NCI-H2029 treated with DMSO at 0.1 percent for 48 hours (cell line): ENCODE results near the gene LRP1.

ENCODE experiments used
- DNase-seq: peaks from one replicate; lab custom pipeline; 2025; lab: John Stamatoyannopoulos, UW

Gene LRP1

DNA sequence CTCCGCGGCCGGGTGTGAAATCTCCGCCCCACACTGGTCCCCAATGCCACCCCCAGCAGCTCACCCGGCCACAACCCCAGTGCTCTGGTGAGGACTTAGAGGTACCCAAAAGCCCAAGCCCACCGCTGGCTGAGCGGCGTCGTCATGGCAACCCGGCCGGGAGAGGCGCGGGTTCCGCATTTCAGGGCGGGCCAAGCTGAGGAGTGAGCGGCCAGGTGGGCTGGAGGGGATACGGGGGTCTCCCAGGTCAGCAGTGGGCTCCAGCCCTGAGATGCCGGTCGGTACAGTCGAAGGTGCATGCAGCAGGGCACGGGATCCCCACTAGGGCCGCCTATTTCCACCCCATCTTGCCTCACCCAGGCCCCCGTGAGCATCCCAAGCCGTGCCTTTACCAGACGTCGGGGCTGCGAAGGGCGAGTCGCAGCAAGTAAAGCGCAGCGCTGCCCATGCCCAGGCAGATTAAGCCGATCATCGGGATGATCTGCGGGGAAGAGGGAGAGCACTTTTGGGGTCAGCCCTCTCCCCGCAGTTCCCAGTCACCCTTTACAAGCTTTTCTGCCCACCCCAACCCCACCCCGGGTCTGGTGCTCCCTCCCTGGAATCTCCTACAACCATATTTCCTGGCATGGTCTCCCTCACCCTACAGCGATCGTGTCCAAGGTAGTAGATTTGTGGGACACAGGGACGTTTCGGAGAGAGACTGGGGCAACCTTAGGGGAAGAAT lies 108.1 kb downstream of the LRP1 start:
- DNase-seq, result no peak

DNA sequence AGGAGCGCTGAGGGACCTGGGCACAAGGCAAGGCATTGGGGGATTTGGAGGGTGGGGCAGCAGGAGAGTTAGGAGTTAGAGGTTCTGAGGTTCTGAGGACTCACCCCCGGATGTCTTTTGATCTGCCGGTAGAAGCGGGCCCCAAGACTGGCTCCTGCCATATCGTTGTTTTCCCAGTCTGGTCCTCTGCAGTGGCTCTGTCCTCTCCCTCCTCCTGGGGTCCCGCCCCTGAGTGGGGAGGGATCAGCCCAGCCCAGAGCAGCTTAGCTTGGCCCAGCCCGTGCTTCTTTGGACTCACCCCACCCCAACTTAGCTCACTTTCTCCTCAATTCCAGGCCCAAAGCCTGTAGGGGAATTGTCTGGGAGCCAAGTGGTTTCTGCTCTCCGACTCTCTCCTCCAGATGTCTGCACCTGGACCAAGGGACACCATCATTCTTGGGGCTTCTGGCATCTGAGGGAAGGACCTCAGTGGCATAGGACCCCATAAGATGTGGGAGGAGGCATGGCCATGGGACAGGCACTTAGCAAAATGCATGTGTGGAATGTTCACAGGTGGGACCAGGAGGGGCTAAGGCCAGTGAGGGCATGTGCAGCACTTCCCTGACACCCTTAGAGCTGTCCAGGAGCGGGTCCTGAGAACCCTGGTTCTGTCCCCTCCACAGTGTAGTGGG lies 108.8 kb downstream of the LRP1 start:
- no peak for DNase-seq

DNA sequence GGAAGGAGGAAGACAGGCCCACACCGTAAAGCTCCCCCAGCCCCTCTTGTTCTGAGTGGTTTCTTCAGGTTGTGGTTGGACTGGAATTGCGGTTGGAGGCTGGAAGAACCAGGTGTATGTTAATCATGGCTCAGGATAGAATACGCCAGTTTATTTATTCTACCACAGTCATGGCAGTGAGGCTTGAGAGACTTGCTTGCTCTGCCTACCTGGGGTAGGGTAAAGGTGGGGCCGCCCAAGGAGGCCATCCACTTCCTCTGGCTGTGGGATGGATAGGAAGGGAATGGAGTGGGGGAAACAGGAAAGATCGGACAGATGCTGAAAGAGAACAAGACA lies 109.3 kb downstream of the LRP1 start:
- DNase-seq, result peak; percentile 23

DNA sequence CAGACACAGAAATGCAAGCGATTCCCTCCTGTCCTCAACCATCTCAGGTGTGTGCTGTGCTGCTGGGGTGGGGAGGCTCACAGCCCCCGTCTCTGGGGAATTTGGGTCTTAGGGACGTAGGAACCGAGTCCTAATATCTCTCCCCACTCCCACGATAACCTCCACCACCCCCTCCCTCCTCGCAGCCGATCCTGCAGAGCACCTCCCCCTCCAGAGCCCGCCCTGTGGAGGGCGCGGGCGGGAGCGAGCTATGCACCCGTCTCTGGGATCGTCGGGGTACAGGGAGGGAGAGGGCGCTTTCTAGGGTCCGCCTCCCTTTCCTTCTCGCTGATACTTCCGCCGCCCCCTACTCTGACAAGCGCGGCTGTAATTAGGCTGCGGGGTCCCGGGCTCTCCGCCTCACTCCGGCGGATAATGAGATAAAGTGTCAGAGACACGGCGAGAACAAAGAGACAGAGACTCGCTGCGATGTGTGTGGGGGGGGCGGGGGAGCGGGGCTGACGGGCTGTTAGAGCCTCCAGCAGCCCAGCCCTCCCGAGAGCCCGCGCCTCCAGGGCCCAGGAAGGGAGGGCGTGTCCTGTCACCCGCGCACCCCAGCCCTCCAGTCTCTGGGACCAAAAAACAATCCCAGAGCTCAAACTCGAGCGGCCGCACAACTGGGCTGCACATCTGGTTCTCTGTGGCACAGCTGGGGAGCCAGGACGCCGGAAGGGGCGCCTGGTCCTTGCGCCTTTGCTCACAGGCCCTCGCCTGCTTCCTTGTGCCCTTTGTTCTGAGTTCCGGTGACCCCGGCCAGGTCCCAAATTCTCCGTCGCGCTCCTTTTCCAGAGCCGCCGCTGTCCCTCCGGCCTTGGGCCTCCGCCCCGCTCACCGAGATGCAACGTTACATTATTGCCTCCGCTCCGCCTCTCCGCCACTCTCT lies 109.9 kb downstream of the LRP1 start:
- DNase-seq, result no peak

DNA sequence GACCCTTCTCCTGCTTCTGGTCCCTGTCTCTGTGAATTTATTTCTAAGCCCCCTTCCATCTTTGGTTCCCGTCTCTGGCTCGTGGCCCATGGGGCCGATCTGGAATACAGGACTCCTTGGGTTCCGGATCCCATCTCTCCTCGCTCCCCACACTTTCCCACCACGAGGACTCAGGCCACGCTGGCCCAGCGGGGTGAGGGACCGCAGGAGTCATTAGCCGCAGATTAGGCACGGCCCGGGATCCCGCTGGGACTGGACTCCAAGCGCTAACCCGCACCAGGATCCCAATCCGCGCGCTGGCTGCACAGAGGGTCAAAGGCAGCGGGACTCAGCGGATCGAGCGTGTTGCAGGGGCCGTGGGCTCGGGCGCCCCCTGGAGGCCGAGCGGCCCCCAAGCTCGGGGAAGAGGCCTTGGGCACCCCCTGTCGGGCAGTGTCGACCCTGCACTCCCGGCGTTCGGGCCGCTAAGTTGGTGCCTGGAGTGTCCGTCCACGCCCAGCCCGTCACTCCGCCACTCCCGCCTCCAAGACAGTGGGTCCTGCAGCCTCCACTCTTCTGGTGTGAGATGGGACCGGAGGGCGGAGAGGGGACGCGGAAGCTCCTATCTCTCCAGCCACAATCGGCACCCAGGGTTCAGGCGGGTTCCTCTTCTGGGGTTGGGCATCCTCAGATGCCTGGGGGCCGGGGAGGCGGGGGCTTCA lies 110.7 kb downstream of the LRP1 start:
- peak; percentile 76 for DNase-seq

DNA sequence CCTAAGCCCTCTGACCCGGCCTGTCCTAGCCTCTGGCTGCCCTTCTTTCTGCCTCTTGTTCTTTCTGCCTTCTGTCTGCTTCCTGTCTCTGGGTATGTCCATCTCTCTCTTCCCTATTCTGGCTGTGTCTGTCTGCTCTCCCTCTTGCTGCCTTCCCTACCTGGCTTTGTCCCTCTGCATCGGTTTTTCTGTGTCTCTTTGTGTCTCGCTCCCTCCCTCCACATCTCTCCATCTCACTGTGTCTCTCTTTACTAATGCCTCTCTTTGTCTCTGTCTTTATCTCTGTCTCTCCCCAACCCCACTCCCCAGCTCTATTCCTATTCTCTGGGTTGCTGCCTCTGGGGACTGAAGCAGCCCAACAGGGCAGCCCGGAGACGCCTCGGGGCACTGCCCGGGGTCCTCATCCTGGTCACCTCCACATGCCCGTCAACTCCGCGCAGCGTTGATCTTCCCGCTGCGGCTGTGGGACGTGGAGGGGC lies 111.3 kb downstream of the LRP1 start:
- DNase-seq, result peak; percentile 33

DNA sequence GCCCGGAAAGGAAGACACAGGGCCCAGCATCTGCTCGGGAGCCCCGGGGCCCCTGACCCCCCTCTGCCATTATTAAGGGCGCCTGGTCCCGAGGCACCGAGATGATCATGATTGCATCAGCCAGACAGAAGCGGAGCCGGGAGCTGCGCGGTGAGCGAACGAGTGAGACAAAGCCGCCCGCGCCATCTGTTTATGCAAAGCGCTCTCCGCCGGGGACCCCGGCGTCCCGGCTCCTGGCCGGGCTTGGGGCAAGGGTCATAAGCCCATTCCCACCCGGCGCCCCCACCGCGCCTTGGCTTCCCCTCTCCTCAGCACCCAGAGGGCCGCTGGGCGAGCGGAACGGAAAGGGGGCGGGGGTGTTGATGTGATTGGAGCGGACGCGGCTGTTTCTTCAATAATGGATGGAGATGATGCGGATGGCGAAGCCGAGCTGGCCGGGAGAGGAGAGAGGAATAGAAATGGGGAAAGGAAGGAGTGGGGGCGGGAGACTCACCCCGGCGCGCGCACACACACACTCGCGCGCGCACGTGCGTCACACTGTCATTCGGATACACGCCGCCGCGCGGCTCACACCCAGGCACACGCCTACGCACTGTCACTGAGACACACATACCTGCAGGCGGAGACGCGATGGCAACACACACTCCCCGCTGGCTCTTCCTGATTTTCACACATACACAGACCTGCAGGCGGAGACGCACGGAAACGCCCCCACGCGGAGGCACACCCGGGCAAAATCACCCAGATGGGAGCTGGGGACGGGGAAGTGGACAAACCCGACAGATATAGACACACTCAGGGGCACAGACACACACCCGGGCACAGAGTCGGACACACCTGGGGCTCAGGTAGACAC lies 112.0 kb downstream of the LRP1 start:
- DNase-seq, result peak; percentile 56

DNA sequence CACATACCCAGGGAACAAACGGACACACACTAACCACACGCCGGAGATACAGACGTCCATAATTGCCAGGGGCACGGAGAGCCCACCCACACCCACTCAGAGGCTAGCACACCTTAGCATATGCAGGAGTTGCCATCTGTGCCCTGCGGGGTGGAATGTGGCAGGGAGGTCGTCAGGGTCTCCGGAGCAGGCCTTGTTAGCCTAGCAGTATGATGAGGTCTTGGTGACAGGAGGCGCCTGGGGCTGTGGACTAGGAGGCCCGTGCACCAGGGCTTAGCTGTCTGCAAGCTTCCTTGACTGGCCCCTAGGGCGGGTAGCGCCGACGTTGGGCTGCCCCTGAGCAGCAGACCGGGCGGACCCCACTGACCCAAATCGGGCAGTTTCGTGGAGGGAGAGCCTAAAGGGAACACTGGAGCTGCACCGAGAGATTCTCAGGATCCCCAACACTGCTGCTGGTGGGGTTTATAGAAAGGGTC lies 112.7 kb downstream of the LRP1 start:
- no peak for DNase-seq

DNA sequence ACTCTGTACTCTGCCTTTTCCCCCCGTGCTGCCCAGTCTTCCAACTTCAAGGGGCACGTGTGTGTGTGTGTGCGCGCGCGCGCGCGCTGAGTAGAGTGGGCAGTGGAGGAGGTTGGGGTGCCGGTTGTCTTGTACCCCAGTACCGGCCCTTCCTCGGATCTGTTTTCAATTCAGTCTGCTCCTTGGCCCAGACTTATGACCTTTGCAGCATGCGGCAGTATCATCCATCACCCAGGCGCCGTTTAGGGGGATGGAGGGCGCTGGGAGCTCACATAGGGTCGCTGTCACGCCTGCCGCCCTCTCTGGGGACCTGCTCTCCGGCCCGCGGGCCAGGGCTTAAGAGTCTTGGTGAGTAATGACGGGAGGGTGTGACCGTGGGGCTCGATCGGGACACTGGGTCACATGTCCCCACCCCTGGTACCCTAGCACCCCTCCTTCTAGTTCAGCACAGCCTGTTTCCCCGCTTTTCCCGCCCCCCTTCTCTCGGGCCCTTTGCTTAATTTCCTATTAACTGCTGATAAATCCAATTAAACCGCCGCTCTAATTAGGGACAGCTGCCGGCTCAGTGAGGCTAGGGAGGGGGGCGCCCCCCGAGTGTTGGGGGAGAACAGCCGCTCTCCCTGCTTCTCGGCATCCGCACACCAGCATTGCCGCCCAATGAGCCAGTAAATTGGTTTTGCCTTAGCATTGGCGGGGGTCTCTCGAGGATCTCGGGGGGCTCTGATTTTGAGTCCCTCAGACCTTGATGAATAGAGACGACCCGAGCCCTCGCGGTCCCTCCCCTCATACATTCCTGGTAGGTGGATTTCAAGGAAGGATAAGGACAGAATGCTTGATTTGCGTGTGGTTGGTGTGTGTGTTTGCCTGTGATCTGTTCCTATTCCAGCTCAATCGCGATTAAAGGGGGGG lies 113.4 kb downstream of the LRP1 start:
- DNase-seq, result no peak

DNA sequence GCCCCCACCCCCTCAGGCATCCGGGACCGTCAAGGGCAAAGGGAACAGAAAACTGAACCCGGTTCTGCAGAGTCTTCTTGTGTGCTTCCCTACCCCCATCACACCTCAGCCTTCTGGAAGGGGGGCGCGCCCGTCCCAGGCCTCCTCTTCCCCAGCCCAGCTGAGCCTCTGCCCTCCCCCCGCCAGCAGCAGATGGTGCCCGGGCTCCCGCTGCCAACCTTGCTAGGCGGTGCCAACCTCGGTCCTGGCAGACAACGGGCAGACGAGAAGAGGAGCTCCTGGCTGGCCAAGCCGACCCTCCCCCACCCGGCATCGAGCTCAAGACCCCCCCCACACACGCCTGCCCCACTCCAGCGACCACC lies 114.0 kb downstream of the LRP1 start:
- DNase-seq, result peak; percentile 89

DNA sequence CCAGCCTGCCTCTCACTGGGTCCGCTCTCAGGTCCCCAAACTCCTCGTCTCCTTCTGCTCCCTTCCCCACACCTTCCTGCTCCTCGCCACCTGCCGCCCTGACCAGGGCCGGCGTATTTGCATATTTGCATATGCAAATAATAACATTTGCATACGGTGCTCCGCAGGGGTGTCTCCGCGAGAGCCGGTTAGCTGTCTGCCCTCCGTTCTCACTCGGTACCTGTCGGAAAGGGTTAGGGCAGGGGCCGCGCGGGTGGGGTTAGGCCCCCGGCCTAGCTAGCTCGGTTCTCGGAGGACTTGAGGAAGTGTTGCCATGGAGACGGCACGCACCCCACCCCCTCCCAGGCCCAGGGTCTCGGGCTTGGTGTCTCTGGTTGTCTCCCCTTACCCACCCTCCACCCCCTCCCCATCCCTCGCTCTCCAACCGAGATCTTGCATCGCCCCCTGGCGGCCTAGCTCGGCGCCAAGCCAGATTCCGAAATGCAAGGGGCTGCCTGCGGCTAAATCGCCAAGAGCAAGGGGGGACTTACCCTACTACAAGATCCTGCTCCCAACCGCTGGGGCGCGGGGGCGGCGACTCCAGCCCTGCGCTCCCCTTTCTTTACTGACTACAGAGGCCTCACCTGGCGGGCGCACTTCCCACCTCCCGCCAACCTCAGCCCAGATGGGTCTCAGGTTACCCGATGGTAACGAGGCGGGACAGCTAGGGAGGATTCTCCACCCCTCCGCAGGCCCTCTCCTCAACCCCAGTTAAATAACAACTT lies 114.6 kb downstream of the LRP1 start:
- DNase-seq, result peak; percentile 89

DNA sequence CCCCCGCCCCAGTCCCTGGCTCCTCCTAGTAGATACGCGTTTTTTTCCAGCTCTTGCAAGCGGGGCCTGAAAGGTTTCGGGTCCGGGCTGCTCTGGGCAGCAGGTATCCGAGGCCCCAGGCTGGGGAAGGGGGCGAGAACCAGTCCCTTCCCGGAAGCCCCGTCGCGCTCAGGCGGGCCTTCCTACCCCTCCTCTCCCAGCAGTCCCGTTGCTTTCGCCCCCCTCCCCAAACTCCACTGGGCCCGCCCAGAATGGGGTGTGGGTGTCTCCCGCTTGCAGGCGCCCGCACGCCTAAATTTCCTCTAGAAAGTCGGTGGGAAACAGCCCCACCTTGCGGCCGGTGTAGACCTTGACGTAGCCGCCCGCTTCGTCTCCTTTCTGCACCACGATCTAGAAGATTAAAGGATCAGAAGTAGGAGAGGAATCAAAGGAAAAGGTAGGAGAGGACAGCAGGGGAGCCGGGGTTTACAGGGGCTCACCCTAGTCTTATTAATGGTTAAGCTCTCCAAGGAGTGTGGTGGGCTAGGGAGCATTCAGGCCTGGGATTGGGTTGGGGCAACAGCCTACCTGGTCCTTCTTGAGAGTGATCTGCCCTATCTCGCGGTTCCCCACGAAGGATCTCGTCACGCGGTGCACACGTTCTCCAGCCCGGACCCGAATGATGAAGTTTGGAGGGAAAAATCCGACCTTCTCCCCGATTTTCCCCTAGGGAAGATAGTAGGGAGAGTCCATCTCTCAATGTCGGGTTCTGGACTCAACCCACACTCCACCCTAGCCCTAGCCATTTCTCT lies 115.4 kb downstream of the LRP1 start:
- DNase-seq, result peak; percentile 66

DNA sequence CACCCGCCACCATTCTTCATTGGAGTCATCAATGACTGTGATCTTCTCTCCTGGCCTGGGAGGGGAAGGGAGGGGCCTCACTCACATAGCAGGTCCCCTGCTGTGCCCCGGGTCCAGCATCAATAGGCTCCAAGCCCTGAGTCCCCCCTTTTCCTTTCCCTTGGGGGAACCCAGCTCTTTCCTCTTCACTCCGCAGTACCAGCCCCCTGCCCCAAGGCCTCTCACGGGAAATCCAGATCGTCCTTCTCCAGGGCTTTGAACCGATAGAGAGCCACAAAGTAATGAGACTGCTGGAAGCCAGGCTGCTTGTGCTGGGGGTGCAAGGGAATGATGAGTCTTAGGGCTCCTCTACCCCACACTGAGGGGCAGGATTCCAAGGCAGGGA lies 116.0 kb downstream of the LRP1 start:
- DNase-seq, result no peak

DNA sequence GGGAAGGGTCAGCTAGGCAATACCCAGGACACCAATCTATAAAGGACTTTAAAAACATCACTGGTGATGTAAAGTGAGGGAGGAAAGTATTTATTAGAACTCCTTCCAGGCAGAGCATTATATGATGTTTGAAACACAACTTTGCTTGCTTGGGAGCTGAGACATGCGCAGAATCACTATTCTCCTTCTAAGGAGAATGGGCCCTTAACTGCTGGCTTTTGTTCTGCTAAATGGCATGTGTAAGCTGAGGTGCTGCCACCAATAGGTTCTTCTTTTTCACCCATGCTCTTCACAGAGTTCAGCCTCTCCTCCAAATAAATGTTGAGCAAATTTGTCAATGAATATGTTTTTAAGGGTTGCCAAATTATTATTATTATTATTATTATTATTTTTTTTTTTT lies 118.8 kb downstream of the LRP1 start:
- DNase-seq, result no peak

DNA sequence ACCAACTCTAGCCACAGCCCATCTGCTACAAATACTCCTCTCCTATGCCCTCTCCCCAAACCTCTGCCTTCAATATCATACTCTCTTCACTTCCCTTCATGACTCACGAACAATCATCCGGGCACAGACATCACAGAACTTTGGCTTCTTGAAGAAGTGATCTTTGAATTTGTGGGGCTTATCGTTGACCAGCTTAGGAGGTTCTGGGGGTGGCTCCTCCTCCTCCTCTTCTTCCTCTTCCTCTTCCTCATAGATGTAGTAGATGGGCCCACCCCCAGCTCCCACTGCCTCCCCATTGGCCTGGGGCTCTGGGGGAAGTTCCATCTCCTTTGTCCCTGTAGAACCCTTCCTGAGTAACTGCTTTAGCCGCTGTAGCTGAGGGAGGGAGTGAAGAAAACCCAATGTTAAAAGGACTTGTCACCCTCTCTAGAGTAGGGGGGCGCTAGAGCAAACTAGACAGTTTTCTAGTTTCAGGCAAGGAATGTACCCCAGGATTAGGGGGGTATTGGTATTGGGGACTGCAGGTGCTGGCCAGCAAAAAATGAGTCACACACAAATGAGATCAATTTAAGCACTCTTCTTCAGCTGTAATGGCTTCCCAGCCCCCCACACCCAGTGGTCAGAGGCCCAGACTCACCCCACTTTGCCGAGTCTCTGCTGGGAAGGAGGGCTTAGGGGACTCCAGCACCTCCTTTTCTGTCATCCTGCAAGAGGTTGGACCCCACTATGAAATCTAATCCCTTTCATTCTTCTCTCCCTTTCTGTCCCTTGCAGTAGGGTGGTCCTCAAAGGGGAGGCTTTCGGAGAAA lies 120.9 kb downstream of the LRP1 start:
- no peak for DNase-seq

DNA sequence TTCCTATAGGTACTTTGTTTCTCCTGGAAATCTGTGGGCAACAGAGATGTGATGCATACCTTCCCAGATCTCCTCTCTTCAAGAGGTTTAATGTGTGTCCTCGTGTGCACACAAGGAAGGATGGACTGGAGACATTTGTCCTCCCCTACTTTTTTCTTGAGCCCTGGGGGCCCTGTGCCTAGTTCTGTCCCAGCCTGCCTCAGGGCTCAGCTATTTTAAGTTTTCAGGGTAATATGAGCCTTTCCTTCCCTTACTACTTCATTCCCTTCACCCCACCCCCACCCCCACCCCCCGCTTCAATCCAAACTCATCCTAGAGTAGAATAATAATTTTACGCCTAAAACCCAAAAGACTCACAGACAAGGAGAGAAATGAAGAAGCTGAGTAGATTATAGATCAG lies 122.3 kb downstream of the LRP1 start:
- DNase-seq, result no peak

DNA sequence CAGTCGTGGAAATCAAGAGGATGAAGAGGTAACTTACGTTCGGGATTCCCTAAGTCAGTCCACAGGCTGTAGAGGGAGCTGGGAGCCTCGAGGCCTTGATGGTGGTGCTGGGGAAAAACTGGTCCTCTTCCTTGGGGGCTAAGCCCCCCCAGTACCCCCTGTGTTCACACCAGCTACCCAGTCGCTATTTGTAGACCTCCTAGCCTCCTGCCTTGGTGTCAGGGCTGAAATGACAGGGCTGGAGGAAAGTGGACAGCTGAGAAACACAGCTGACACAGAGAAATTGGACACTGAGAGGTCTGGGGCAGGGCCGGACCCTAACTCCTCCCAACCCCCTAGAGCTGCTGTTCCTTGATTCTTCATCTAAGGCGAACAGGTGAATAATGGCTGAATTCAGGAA lies 122.7 kb downstream of the LRP1 start, which contains the start of gene STAC3:
TSS of gene STAC3 (minus strand) at position 232 of the 400 bp plus-strand sequence. CDS start 1,551 bp downstream, outside the sequence.
- no peak for DNase-seq
